GM19328 (cell line): Measurements from ENCODE around the gene SPARC.
"Not testable (repeated sequence)": the region's sequence is repeated elsewhere in the genome, so short reads cannot be mapped to it uniquely, and the experiment has no call there.

Experiments
- ATAC-seq: cut with Tn5 transposase; IDR thresholded peaks from one replicate; pipeline ENCODE4 v1.9.1; 2021; ENCODE audit warnings: mild to moderate bottlenecking, moderate library complexity; ENCODE audit not compliant: unreplicated experiment

SPARC gene

GRCh38 chr5:151686674-151687407, at the start of gene SPARC:
Gene SPARC (minus strand): TSS chr5:151686915. CDS start chr5:151676188, 10,727 bp downstream.
- ATAC-seq, result peak; percentile 87

- ATAC-seq, result no peak
Measured at GRCh38 chr5:151735646-151736045, 48.9 kb upstream of the SPARC start.

DNA sequence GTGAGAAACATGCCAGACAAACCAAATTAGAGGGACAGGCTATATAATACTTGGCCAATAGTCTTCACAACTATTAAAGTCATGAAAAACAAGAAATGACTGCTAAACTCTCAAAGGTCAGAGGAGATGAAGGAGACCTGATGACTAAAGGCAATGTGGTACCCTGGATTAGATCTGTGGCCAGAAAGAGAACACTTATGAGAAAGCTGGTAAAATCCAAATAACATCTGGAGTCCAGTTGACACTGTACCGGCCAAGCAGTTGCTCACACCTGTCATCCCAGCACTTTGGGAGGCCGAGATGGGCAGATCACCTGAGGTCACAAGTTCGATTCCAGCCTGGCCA, 47.3 kb upstream of the SPARC start:
- no peak for ATAC-seq

DNA sequence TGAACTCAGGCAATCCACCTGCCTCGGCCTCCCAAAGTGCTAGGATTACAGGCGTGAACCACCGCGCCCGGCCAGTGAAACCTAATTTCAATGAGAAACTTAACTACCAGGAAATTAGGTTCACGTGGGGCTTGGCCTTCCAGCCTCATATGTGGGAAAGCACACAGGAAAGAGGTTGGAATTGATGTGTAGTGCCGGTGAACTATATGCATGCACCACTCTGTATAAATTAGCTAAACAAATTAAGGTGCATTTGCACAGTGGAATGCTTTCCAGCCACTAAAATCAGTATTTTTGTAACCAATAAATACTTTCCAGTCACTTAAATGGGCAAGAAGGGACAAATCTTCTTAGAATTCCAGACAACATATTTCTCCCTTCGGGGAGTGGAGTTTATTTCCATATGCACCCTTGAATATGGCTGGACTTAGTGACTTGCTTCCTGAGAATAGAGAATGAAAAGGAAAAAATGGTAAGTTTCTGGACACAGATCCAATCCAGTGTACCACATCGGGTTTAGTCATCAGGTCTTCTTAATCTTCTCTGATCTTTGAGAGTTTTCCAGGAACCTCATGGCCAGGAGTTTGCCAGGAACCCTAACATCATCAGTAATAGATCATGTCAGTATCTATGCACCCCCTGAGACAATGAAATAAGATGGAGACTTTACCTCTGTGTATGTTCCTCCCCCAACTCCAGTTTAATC, 46.8 kb upstream of the SPARC start:
- ATAC-seq, result no peak

- ATAC-seq, result no peak
Measured at GRCh38 chr5:151730381-151730780, 43.7 kb upstream of the SPARC start.

GRCh38 chr5:151729597-151729996, 42.9 kb upstream of the SPARC start:
- not testable (repeated sequence) for ATAC-seq

DNA sequence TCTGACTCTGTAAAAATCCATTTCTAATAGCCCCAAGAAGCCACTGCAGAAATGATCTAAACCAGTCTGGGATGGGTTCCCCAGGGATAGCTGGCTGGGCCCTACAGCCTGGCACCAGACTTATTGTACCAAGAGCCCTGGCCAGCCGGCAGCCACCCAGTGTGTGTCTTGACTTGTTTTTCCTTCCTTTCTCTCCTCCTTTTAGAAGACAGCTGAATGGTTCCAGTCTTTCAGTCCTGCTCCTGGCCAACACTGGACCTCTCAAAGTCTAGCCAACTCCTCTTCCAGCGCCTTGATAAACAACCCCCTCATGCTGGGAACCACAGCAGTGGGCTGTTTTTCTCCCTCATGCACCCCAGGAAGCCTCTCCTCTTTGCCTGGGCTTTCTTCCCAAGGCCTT, 37.6 kb upstream of the SPARC start:
- ATAC-seq, result no peak

DNA sequence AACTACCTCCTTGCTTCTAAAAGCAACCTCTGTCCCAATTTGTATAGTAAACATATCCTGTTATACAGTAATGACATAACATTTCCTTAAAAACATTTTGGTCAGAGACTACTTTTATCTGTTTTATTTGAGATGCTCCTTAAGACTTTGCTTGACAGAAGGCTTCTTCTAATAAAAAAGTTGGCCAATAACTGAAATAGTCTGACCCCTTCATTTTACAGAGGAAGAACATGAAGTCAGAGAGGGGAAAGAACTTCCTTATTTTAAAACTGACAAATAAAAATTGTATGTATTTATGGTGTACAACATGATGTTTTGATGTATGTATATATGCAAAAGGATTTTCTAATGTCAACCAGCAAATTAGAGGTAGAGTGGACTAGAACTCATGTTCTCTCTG, 35.8 kb upstream of the SPARC start:
- ATAC-seq, result no peak

GRCh38 chr5:151721812-151722391, 35.2 kb upstream of the SPARC start:
- ATAC-seq, result no peak

DNA sequence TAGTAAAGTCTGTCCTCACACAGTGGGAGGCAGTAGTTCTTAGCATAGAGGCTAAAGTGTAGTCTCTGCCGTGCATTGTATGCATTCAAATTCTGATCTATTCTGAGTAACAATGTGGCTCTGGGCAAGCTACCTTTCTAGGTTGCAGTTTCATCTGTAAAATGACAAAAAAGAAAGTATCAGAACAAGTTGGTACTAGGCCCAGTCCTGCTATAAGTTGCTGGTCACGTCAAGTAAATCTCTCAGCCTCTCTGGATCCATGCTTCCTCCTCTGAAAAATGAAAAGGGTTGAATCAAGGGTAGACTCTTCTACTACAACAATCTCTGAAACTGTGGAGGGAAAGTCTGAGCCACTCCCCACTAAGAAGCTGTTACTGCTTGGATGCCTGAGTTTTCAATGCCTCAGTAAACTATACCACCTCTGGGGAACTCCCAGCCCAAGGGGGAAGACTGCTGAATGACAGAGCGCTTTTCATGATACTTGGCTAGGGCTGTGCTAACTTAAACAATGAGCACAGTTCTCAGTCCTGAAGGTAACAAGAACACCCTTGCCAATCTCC, 34.5 kb upstream of the SPARC start:
- ATAC-seq, result peak; percentile 81

GRCh38 chr5:151720215-151720614, 33.5 kb upstream of the SPARC start:
- ATAC-seq, result no peak

DNA sequence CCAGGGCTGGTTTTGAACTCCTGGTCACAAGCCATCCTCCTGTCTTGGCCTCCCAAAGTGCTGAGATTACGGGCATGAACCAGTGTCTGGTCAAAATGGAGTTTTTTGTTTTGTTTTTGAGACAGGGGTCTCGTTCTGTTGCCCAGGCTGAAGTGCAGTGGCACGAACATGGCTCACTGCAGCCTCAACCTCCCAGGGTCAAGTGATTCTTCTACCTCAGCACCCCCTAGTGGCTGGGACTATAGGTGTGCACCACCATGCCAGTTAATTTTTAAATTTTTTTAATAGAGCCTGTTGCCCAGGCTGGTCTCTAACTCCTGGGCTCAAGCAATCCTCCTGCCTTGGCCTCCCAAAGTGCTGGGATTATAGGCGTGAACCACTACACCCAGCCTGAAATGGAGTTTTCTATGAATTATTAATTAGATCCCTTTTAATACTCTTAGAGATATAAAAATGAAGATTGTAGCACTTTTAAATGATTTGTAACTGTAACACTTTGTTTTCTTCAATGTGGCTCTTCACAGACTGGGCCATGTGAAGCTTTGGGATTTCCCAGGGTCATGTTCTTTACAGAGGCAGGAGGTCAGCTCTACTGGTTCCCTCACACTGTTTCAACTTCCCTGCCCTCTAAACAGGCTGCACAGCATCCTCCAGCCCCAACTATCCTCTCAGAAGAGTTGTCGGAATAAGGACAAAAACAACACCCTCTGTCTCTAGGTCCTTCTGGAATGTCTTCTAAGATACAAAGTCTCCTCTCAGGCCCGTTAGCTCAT, 32.7 kb upstream of the SPARC start:
- no peak for ATAC-seq

DNA sequence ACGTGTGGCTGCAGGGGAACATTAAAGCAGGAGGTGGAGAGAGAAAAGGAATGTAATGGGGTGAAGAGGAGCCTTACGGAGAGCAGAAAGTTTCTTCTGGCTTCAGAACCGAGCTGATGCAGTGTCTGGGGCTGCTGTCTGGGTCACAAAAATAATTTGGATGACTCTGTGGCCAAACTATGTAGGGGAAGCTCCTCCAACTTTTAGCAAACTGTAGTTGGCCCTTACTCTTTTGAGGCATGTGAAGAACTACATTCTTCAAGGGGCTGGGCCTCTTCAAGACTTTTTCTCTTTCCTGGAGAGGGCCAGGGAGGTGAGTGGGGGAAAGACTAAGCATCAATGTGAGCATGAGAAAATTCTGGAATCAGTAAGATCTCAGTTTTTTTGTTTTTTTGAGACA, 31.9 kb upstream of the SPARC start:
- no peak for ATAC-seq

DNA sequence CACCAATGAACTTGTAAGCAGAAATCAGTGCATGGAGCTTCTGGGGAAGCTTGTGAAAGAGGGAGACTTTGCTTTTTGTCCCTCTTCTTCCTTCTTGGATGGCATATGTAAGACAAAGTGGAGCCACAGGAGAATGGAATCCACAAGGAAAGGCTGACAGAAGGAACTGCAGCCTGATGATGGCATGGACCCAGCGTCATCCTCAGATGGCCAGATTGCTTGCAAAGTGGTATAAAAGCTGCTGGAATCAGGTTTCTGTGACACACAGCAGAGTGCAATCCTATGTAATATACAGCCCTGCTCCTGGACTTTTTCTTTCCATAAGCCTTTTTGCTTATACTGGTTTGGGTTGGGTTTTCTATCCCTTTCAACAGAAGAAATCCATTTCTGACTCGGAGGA, 31.4 kb upstream of the SPARC start:
- ATAC-seq, result no peak

DNA sequence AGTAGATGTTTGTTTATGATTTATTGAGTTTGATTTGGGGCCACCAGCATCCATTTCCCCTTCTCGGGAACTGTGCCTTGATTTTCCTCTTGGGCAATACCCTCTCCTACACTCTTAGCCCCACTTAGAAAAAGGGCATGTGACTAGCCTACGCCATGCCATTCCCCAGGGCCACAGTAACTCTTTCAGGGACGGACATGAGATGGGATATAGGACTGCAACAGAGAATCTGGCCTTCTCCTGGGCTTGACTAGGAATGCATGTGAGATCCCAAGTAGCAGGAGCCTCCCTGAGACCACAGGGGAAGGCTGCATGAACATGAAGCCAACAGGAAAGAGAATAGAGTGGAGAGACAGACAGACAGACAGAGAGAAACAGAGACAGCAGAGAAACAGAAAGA, 30.7 kb upstream of the SPARC start:
- ATAC-seq, result no peak

DNA sequence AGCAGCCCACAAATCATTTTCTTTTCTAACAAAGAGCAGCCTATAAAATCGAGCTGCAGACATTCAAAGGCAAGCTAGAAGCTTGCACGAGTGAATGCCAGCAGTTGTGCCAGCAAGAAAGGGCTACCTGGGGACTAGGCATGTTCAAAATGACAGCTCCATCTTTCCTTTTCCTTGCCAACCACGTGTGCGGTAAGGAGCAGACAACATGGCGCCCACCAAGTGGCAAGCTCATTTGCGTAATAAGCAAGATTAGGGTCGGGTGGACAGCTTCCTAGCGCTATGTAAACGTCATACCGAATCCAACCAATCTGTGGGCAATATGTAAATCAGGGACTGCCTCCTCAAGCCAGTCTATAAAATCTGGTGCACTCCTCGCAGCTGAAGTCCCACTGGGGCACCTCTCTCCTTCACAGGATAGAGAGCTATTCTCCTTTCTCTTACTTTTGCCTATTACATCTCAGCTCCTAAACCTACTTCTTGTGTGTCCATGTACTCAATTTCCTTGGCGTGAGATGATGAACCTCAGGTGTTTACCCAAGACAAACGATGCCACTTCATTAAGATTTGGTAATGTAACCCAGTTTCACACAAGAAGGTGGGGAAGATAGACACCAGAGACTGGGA, 22.5 kb upstream of the SPARC start:
- no peak for ATAC-seq

DNA sequence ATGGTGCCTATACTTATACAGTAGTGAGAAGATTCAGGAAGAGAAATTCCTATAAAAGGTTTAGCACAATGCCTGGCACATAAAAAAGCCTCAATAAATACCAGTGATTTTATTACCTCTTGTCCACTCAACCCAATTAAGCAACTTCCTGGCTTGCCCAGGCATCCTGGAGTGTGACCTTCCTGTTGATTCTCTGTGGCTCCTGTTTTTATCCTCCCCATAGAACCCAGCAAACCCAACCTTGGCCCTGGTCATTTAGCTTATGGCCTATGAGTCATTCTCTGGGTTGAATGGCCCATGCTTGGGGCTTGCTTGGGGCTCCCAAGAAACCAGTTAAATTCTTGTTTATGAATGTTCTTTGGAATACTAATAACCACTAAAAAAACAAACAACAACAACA, 21.4 kb upstream of the SPARC start:
- ATAC-seq, result no peak

DNA sequence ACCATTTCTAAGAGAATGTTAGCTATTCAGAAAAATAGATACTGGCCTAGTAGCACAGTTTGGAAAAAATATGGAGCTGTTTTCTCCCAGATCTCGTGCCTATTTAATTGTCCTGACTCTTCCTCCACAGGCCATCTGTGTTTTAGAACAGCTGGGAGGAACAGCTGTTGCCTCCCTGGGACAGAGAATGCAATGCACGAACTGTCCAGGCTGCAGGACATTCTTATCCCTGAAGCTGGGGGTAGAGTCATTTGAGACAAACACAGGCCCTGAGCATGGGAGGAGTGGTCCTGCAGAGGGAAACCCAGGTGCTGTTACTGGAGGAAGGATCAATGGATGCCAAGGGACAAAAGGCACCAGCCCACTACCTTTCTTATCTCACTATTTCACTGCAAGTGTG, 20.9 kb upstream of the SPARC start:
- ATAC-seq, result no peak

DNA sequence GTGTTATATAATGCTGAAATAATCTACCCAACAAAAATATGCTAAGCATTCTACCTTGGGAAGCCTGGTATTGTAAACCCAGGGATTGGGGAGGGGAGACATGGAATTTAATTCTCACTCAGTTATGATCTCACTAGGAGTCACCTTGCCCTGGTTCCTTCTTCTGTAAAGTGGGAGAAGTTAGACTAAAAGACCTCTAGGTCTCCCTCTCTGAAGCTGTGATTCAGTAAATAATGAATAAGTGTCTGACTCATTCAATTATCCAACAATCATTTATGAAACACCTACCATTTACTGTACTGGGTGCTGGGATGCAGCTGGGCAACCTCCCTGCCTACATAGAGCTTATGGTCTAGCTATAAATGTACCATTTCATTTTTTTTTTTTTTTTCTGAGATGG, 20.2 kb upstream of the SPARC start:
- no peak for ATAC-seq

DNA sequence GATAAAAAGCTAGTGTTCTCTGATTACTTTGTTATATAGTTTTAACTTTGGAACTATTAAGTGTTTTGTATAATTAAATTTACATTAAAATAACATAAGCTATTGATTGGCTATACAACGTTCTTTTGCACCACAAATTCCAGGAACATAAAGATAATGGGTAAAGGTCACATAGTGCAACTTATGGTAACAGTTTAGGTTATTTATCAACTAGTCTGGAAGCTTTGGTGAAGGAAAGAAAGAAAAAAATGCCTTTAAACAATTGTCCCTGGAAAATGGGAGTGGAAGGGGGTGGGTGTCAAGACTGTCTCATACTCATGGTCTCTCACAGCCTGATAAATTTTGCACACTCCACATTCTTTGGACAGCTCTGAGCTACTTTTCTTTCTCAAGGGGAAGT, 17.1 kb upstream of the SPARC start:
- no peak for ATAC-seq

- ATAC-seq, result peak; percentile 79
Measured at GRCh38 chr5:151703227-151703626, 16.5 kb upstream of the SPARC start.
